ENCODE results near the gene PAPPA2. TPM values are rescaled to one million over a fixed set of nuclear protein-coding genes. Genes with fewer than 3 reads are reported as not detected.

The PAPPA2 gene
- total RNA-seq, 1 experiment from 2014 or later, result 0.81 TPM

GRCh38 chr1:176601348-176601747 lies 138.4 kb downstream of the PAPPA2 start:
- no peak overlapping the region for H3K27ac Mint-ChIP-seq
- WGBS (ENCODE audit: extremely low coverage, insufficient read length, low lambda C conversion rate), result no CpG with 5 or more reads among the region's 3 CpGs
- no peak overlapping the region for H3K27ac ChIP-seq (ENCODE audit: insufficient read length, low read depth, low read length)

More at GRCh38 chr1:176601348-176601747, 138.4 kb downstream of the PAPPA2 start:
- no peak overlapping the region for H2BK120ac ChIP-seq (ENCODE audit: low read depth, low read length, poor library complexity, severe bottlenecking)
- no peaks in the 10 kb centered on the region for H3K27me3 Mint-ChIP-seq (ENCODE audit: low read depth)
- no peaks in the 10 kb centered on the region for H3K9me3 Mint-ChIP-seq
- DNase-seq, result no peak
- no peak for TF ChIP-seq CTCF (conservative IDR thresholded peaks at IDR 0.05)
- H3T11ph ChIP-seq (ENCODE audit: low read length), result no peak overlapping the region
- no peak overlapping the region for H2AK5ac ChIP-seq (ENCODE audit: insufficient read length, low read length)
- H4K5ac ChIP-seq (ENCODE audit: insufficient read length, low read depth, low read length), result no peak overlapping the region
- no peak overlapping the region for H2BK20ac ChIP-seq (ENCODE audit: low read depth, low read length, poor library complexity, severe bottlenecking)
- no peaks in the 10 kb centered on the region for H4K20me1 ChIP-seq (ENCODE audit: control insufficient read depth, insufficient read depth, insufficient read length)
- no peak overlapping the region for H2BK5ac ChIP-seq (ENCODE audit: insufficient read length, low read length)
- no peak overlapping the region for H2BK15ac ChIP-seq (ENCODE audit: low read depth, low read length)
- no peak overlapping the region for H3K56ac ChIP-seq (ENCODE audit: insufficient read length, low read depth, low read length)
- H3K4me3 Mint-ChIP-seq, result no peak overlapping the region
- H3K79me1 ChIP-seq (ENCODE audit: insufficient read depth, low read depth, low read length, poor library complexity, severe bottlenecking), result no peaks in the 10 kb centered on the region
- H3K4me2 ChIP-seq (ENCODE audit: insufficient read depth, insufficient read length, low read length), result no peak overlapping the region
- no peak overlapping the region for H2AFZ ChIP-seq (ENCODE audit: low read length)
- no peak overlapping the region for H3K23ac ChIP-seq (ENCODE audit: insufficient read length, low read depth, low read length)
- no peak overlapping the region for H3K4ac ChIP-seq (ENCODE audit: low read depth, low read length)
- no peak overlapping the region for H4K8ac ChIP-seq (replicated peaks; ENCODE audit: insufficient read length, low read depth, low read length)
- H3K79me2 ChIP-seq (ENCODE audit: insufficient read depth, low read length), result no peaks in the 10 kb centered on the region
- H3K18ac ChIP-seq (ENCODE audit: insufficient read length, low read depth, low read length), result no peak overlapping the region
- H3K36me3 Mint-ChIP-seq (ENCODE audit: insufficient read depth in 1 of 3, low read depth in 3 of 3), result no peaks in the 10 kb centered on the region
- no peak overlapping the region for H2BK12ac ChIP-seq (ENCODE audit: insufficient read length, low read depth, low read length)
- H3K9me3 ChIP-seq (ENCODE audit: control insufficient read depth, low read depth, low read length), result no peaks in the 10 kb centered on the region
- no peak overlapping the region for H3K9ac ChIP-seq (ENCODE audit: extremely low read depth, insufficient read length, low read length)
- H3K4me1 Mint-ChIP-seq, result no peaks in the 10 kb centered on the region
- no peaks in the 10 kb centered on the region for H3K23me2 ChIP-seq (ENCODE audit: insufficient read length, low read depth, low read length, poor library complexity, severe bottlenecking)
- no peaks in the 10 kb centered on the region for H3K27me3 ChIP-seq (ENCODE audit: insufficient read depth, low read length)
- no peak overlapping the region for H3K14ac ChIP-seq (ENCODE audit: insufficient read depth, low read length)
- no peak overlapping the region for H4K91ac ChIP-seq (ENCODE audit: insufficient read length, low read depth, low read length)
- H3K4me1 ChIP-seq (ENCODE audit: insufficient read depth, low read length), result no peaks in the 10 kb centered on the region
